Activated T-helper 1 cell treated with Interleukin-2 at 50 U/mL for 16 hours (primary cell): Measurements from ENCODE around the gene ASPRV1.

Experiments
- DNase-seq: peaks from one replicate; pipeline ENCODE4 v3.0.0-alpha.2; 2020; ENCODE audit warnings: low read depth

The ASPRV1 gene

DNA sequence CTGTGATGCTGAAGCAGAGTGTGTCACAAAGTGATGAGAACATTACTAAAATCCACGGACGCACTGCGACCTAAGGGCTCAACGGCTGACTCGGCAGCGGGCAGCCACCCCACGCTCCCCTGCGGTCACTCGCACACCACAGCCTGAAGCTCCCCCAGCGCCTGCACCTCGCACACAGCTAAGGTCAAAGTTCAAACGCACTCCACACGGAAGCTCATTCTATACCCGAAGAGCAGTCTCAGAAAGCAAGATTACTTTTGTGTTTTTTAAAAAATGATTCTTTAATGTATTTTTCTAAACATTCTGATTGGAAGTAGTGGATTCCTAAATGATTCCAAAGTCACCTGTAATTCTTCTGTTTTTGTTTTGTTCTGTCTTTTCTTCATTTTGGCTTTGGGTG is 21.7 kb downstream of the ASPRV1 start:
- DNase-seq, result no peak

DNA sequence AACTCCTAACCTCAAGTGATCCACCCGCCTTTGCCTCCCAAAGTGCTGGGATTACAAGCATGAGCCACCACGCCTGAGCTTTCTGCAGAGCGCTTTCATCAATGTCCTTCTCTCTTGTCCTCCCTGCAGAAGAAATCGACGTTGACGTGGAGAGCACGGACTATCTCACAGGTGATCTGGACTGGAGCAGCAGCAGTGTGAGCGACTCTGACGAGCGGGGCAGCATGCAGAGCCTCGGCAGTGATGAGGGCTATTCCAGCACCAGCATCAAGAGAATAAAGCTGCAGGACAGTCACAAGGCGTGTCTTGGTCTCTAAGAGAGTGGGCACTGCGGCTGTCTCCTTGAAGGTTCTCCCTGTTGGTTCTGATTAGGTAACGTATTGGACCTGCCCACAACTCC is 23.5 kb downstream of the ASPRV1 start:
- DNase-seq, result no peak

DNA sequence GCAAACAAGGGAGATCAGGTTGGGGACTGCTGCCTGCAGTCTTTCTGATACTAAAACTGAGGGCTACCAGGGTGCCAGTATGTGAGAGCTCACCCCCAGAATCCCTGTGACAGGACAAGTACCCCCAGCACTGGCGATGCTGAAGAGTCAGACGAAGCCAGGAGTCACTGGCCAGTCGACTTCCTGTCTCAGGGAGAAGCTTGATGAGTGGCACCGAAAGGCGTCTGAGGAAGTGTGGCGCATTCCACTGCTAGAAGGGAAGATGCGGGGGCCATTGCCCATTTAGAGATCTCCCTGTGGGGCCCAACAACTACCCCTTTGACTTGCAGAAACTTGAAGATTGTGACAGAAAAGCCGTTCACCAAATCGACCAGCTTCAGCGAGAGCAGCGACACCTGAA is 24.5 kb downstream of the ASPRV1 start:
- no peak for DNase-seq

DNA sequence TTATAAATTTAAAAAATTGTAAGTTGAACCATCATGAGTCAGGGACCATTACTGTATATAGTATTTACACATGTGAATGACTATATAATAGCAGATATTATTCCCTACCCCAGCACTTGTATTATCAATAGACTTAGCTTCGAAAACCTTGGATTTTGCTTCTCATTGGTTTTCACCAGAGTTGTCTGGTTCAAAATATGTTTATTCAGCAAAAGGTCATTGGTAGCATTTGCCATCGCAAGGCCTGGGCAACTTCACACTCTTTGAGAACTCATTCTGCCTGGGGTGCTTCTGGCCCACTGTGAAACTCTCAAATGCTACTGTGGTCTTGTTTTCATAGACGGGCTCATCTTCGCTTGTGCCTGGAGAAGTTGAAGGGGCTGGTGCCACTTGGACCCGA is 26.4 kb downstream of the ASPRV1 start:
- DNase-seq, result no peak

DNA sequence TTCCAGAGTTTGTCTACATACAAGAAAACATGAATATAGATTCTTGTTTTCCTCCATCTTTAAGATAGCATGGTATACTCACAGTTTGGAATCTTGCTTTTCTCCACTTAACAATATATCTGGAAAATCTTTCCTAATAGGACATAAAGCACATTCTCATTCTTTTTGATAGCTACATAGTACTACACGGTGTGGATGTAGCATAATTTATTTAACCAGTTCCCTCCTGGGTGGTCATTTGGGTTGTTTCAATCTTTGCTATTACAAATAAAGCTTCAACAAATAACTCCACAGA is 26.9 kb downstream of the ASPRV1 start:
- no peak for DNase-seq

DNA sequence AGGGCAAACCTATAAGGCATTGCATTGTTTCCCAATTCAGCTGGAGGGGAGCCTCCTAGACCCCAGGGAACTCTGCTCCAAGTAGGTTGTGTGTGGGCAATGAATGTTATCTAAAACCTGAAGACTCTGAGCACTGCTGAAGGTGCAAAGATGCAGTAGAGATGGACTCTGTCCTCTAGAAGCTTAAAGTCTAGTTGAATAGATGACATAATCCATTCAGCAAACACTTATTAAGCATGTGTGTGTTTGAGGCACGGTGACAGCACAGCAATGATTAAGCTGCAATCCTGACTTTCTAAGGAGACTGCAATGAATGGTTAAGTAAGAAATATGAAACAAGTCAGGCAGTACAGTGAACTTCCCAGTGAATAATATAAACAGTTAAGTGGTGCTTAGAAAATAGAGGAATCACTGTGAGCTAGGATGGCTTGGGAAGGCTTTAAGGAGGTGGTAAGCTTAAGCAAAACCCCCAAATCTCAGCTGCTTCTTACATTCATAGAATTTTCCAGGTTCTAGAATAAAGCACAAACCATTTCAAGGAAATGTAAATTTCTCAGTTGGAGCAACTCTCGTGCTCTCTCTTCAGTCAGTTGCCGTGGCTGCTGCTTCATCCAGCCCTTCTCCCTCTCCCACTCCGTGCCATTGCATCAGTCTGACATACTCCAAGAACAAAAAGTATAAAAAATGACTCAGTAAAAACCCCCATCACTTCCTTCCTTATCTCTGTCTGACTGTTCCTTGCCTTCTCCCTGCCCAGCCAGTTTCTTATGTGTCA is 27.4 kb downstream of the ASPRV1 start:
- no peak for DNase-seq

DNA sequence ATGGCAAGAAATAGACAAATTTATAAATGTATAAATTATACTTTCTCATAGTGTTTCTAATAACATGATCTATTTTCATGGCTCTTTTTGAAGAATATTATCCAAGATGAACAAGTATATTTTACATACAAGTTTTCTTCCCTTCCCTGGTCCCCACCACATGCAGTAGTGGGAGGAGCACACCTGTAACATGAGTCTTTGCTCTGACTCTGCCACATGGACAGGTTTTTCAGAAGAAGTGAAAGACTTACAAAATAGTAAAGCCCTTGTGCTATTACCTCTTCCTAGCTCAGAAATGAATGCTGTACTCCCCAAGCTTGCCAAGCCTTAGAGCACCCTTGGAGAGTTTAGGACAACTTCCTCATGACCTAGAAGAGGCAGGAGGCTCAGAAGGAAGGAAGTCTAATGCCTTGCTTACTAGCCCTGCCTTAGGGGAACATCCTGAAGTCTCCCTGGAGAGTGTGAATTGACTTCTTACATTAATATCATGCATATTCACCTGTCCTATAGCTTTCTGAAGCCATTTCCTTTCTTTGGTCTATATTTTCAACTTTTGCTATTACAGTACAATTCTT is 28.1 kb downstream of the ASPRV1 start:
- DNase-seq, result no peak

DNA sequence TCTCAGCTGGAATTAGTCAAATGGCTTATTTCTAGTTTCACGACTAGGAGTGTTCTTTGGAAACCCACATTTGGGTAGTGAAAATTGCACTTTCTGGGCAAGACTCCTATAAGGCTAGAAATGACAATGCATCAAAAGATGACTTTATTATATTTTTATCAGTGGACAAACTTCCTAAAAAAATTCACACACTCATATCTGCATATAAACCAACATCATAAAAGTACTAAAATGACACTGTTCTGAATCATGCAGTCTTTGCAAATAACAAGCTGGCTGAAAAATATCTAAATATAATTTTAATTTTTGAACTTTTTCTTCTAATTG is 28.9 kb downstream of the ASPRV1 start:
- DNase-seq, result no peak

DNA sequence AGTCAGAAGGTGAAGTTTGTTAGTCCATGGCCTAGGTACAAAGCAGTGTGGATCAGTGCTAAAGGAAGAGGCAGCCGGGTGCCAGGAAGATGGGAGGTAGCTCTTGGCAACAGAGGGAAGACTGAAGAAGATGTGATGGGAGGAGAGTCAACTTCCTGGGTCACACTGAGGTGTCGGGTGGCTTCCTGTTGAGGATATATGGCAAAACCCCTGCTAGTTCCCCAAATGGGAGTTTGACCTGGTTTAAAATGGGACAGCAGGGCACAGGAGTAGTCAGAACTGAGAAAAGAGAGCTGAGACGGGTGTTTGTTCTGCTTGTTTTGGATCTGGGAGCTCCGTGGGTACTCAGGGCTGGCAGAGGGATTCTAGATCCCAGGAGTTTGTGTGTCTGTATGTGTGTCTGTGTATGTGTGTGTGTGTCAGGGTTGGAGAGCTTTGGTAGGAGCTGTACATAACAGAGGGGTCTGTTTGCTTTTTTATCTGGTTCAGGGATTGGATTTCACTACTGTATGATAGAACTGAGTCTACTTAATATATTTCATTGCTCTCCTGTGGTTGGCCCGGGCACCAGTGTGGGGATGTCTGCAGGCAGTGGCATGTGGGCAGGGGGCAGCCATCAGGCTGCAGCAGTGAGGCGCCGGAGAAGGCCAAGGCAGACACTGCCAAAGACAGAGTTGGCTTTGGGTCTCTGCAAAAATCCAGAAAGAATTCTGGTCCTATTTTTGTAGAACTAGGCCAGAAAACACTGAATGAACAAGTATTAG is 29.4 kb downstream of the ASPRV1 start:
- DNase-seq, result no peak

DNA sequence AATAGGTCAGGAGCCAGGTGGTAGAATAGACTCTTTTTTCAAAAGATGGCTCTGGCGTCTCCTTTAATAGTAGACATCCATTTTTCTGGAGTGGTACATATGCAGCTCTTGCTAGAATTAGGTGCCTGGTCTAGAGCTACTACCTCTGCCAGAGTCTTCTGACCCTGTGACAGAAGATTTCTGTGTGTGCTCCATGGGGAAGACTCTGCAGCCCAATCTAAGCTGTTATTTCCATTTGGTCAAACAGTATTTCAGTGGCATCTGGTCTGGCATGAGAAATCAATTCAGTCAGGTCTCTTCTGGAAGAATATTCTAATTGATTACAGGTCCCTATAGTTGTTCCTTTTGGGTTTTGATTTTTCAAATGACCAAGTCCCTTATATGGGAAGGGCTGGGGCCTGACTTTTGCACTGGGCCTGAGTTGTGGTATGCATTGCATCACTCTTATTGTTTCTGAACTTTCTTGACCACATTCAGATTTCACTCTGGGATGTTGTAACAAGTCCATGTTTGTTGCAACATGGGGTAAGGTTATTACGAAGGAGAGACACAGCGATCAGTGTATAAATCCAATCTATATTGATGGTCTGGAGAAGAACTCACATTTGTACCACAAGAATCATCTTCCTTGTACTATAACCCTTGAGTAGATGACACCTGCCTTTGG is 34.4 kb downstream of the ASPRV1 start:
- DNase-seq, result no peak

DNA sequence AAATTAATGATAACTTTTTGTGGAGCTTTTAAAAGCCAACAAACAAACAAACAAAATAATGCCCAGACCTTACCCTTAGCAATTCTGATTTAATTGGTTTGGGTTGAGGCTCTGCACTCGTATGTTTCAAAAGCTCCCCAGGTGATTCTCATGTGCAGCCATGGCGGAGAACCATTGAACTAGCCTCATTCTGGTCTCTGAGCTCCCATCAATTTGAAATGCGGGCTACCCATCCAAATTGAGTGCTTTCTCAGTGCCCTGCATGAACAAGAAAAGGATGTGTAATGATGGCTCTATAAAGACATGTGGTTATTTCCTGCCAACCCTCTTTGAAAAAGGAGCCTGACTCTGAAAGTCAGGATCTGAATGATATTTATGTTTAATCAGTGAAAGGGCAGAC is 38.3 kb downstream of the ASPRV1 start:
- DNase-seq, result no peak

DNA sequence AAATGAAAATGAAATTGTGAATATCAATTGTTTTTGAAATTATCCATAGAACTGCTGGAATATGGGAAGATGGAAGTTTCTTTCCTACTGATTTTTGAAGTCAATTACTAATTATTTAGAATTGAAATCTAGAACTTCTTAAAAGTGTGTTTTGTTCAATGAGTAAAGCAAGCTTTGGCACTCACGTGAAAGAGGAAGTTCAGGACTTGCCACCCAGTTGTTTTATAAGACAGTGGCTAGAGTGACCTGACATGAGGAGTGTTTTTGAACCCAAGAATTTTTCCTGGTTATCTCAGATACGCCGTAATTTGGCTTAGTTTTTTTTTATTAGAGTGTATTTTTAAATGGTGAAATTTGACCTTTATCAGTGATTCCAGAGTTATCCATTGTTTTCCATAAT is 43.0 kb downstream of the ASPRV1 start:
- no peak for DNase-seq

DNA sequence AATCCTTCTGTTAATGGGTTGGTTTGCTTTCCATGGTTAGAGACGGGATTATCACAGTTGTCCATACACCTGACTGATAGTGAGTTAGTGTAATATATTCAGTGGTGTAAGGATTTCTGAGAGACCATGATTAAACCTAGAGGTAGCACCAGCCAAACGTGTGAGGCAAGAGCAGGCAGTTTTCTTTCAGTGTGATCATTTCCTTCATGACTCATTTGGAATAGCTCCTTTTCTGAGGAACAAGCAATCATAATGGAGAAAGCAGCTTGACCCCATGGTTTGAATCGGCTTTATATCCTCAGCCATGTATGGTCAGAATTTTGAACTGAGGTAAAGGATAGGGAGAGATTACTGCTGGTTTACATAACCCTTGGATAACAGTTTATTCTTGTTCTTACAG is 43.6 kb downstream of the ASPRV1 start:
- no peak for DNase-seq

DNA sequence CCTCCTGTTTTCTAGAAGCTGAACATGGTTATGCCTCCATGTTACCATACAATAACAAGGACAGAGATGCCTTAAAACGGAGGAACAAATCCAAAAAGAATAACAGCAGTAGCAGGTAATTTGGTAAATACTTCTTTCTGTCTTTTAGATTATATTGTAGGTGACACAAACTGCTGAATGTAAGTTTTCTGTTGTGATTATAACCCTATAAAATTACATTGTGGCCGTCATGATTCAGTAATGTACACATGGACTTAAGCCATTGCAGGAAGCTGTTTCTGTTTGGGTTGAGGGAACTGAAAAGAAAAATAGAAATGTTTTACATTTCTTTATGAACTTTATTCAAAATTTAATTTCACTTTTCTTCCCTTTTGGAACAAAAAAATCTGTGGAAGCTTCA is 45.3 kb downstream of the ASPRV1 start:
- no peak for DNase-seq

DNA sequence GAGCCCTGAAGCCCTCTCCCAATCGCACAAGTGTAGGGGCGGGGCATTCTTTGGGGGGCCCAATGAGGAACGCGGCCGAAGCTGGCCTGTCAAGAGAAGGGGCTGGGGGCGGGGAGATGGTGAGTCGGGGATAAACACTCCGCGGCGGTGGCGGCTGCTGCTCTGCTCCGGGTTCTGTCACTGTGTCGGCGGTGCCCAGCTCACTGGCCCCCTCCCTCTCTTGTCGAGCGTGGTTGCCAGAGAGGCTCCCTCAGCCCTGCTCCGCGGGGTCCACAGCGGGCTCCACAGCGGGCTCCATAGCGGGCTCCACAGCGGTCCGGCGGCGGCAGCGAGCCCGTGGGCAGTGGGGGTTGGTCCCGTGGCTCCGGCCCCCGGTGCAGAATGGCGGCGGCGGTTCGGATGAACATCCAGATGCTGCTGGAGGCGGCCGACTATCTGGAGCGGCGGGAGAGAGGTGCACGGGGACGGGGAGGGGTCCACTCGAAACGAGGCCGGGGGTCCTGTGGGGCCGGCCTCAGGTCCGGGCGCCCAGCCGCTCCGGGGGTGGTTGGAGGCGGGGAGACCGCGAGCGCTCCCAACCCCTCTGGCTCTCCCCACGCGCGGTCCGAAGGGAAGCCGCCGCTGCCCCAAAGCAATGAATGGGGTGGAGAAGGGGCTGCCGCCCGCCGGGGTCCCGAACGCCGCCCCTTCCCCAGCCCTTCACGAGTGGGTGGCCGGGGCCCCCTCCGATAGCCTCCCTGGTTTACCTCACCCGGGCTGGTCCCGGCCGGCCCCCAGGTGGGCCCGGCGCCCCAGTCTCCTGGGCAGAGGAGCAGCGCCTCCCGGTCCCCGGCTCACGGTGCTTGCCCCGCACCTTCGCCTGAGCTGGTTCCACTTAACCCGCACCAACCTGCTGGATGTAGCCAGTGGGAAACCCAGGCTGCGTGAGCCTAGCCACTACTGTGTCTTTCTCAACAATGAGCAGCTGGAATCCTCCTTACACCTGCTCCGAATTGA is 46.2 kb downstream of the ASPRV1 start, which contains the start of gene MXD1:
Gene MXD1, plus strand, starts transcription at position 160 of the 996 bp plus-strand sequence. Its CDS starts 222 bp downstream, at position 382.
- peak; percentile 100 for DNase-seq

DNA sequence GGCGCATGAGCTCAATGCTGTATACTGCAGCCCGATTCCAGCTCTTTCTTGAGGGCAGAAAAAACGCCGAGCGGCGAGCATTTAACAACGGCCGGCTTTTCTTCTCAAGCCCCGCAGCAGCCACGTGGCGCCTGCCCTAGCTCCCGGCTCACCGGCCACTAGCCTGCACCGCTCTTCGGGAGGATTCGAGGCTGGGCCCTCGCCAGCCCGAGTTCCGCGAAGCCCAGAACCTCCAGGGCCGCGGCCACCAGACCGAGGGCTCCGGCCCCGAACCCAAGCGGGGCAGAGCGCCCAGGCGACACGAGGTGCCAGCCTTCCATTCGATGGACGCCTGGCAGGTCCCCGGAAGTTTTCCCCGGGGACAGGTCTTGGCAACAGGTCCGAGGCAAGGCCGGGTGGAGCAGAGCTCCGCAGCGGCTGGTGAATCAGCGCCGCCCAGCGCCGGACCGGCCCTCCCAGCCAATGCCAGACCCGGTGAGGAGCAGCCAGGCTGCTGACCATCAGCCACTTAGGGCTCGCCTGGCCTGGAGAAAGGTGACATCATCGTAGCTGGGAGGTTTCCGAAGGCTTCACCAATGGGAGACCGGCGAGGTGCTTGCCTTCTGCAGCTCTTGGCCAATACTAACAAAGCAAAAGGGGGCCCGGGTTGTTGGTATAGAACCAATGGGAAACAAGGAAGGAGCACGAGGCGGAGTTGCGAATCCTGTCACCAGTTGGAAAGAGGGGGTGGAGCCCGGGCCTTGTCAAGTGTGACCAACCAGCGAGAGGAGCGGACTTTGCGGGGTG is 47.1 kb downstream of the ASPRV1 start:
- DNase-seq, result no peak

DNA sequence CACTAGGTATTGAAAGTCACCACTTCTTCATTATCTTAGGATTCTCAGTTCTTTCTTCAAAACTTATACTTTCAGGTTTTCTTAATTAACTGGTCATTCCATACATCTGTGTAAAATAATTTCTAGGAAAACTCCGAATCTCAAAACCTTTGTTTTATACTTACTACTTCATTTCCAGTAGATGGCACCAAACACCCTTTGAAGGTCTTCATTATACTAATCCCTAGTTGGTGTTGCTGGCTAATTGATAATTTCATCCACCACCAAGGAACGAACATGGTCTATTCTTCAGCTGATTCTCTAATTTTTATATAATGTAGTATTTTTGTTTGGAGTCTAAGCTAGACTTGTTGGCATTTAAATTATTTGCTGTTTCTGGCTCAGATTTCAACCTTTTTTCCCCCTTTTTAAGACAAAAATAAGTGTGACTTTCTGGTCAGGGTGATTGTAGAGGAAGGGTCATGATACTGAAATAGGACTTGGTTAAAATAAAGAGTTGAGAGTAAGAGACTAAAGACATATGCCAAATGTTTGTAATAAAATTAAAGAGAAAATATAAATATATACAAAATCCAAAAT is 49.4 kb downstream of the ASPRV1 start:
- DNase-seq, result no peak
